GM12878 (cell line): ENCODE results near the gene CKAP5. TPM values are rescaled to one million over a fixed set of nuclear protein-coding genes. Genes with fewer than 3 reads are reported as not detected.

Experiments
- ATAC-seq: fragments of 200-7000 bp; cut with Tn5 transposase; 3 replicates; pipeline ENCODE4 v1.9.1; 2020; ENCODE audit warnings: mild to moderate bottlenecking, moderate library complexity
- BruUV-seq: library from RNA; stranded (reverse); fragments of 400-500 nt; replicated peaks from 2 replicates; lab custom pipeline; 2021; lab: Mats Ljungman, UMichigan
- CTCF ChIA-PET: fragments of 300-600 bp; sonication (Branson Sonifier 250); formaldehyde crosslinking; extraction: SDS; loops from one replicate; lab custom pipeline; 2021; ENCODE audit warnings: inconsistent platforms; lab: Yijun Ruan, JAX
- POLR2A ChIA-PET: fragments of 350-600 bp; formaldehyde crosslinking; extraction: SDS; loops from one replicate; lab custom pipeline; 2021; ENCODE audit warnings: inconsistent platforms; lab: Charles Lee
- RAD21 ChIA-PET: fragments of 300-600 bp; sonication (Branson Sonifier 250); formaldehyde crosslinking; loops from one replicate; lab custom pipeline; 2023; ENCODE audit warnings: antibody characterized with exemption; ENCODE audit not compliant: unreplicated experiment; lab: Charles Lee
- SMC1A ChIA-PET: fragments of 300-600 bp; sonication (Branson Sonifier 250); formaldehyde crosslinking; loops from one replicate; lab custom pipeline; 2023; ENCODE audit not compliant: unreplicated experiment, uncharacterized antibody; lab: Charles Lee
- DNase-seq: peaks from one replicate; pipeline ENCODE4 v3.0.0-alpha.2; 2011; ENCODE audit warnings: low read depth, low spot score
- FAIRE-seq: peaks from 3 replicates; lab custom pipeline; 2011; peaks lifted over from hg19 to GRCh38; lab: Jason Lieb, UNC
- H2AFZ ChIP-seq: 2 replicates; pipeline ENCODE4 v1.6.0; 2011; ENCODE audit warnings: low read depth, low read length, control low read depth; ENCODE audit not compliant: control insufficient read depth
- H3K27ac ChIP-seq: 2 replicates; pipeline ENCODE4 v1.5.1; 2011; ENCODE audit warnings: control low read depth; ENCODE audit not compliant: control insufficient read depth, insufficient read depth
- H3K27me3 ChIP-seq, 2 experiments: replicated peaks in 1 of 2; 2 replicates each; pipeline versions ENCODE4 v1.6.0 to v1.6.1; 2011; ENCODE audit warnings: low read length in 1 of 2; ENCODE audit not compliant: control insufficient read depth in 2 of 2, insufficient read depth in 2 of 2
- H3K36me3 ChIP-seq, 2 experiments: 2 replicates each; pipeline ENCODE4 v1.5.1; 2011; ENCODE audit warnings: low read length in 1 of 2; ENCODE audit not compliant: control insufficient read depth in 2 of 2, insufficient read depth in 2 of 2
- H3K4me1 ChIP-seq: 2 replicates; pipeline ENCODE4 v1.6.1; 2011; ENCODE audit warnings: mild to moderate bottlenecking, low read length, moderate library complexity, mixed read lengths; ENCODE audit not compliant: control insufficient read depth, insufficient read depth
- H3K4me2 ChIP-seq: 2 replicates; pipeline ENCODE4 v1.6.0; 2011; ENCODE audit warnings: control low read depth; ENCODE audit not compliant: control insufficient read depth, insufficient read depth
- H3K4me3 ChIP-seq: fragments of 200-600 bp; sonication (generic); 2 replicates; pipeline ENCODE4 v1.5.1; 2016
- H3K79me2 ChIP-seq: 2 replicates; pipeline ENCODE4 v1.6.0; 2011; ENCODE audit warnings: low read length; ENCODE audit not compliant: control insufficient read depth, insufficient read depth
- H3K9ac ChIP-seq: 2 replicates; pipeline ENCODE4 v1.8.0; 2011; ENCODE audit warnings: low read length, control low read depth, mixed read lengths; ENCODE audit not compliant: control insufficient read depth, insufficient read depth
- H3K9me3 ChIP-seq: replicated peaks from 3 replicates; pipeline ENCODE4 v1.5.1; 2011; ENCODE audit warnings: mild to moderate bottlenecking, low read length; ENCODE audit not compliant: control insufficient read depth, insufficient read depth
- H4K20me1 ChIP-seq: 2 replicates; pipeline ENCODE4 v1.6.0; 2011; ENCODE audit not compliant: control insufficient read depth, insufficient read depth
- DPF2 ChIP-seq: fragments of 450-650 bp; IDR thresholded peaks from 2 replicates; pipeline ENCODE4 v1.6.1; 2017; ENCODE audit warnings: mild to moderate bottlenecking
- FOXK2 ChIP-seq: fragments of 450-650 bp; IDR thresholded peaks from 2 replicates; pipeline ENCODE4 v1.6.1; 2017; ENCODE audit warnings: mild to moderate bottlenecking, moderate library complexity
- FOXM1 ChIP-seq: IDR thresholded peaks from 2 replicates; pipeline ENCODE4 v1.6.1; 2012; ENCODE audit warnings: low read depth, mild to moderate bottlenecking, inconsistent platforms, low read length, moderate library complexity
- HCFC1 ChIP-seq: fragments of 150-350 bp; IDR thresholded peaks from 2 replicates; pipeline ENCODE4 v1.6.1; 2014; ENCODE audit warnings: low read length
- IKZF1 ChIP-seq: fragments of 450-650 bp; conservative IDR thresholded peaks from 2 replicates; pipeline ENCODE4 v1.6.1; 2017; ENCODE audit warnings: antibody characterized with exemption, mild to moderate bottlenecking
- IRF4 ChIP-seq: IDR thresholded peaks from 2 replicates; pipeline ENCODE4 v1.6.1; 2011; ENCODE audit warnings: low read depth, low read length
- KAT2A ChIP-seq: conservative IDR thresholded peaks from 2 replicates; pipeline ENCODE4 v1.6.1; 2011; ENCODE audit warnings: low read depth, low read length; ENCODE audit not compliant: control insufficient read depth
- LARP7 ChIP-seq: fragments of 450-650 bp; IDR thresholded peaks from 2 replicates; pipeline ENCODE4 v1.6.1; 2017; ENCODE audit warnings: mild to moderate bottlenecking
- NFIC ChIP-seq: IDR thresholded peaks from 2 replicates; pipeline ENCODE4 v1.6.1; 2012; ENCODE audit warnings: low read depth, mild to moderate bottlenecking, inconsistent platforms, low read length, moderate library complexity
- RAD51 ChIP-seq: fragments of 450-650 bp; IDR thresholded peaks from 2 replicates; pipeline ENCODE4 v1.6.1; 2016; ENCODE audit warnings: moderate library complexity, mild to moderate bottlenecking, inconsistent platforms
- RB1 ChIP-seq: fragments of 450-650 bp; formaldehyde crosslinking; IDR thresholded peaks from 2 replicates; pipeline ENCODE4 v1.6.1; 2017; ENCODE audit warnings: mild to moderate bottlenecking, borderline replicate concordance
- SUZ12 ChIP-seq: fragments of 200-600 bp; sonication (generic); IDR thresholded peaks from one replicate; pipeline ENCODE4 v1.6.1; 2018; ENCODE audit warnings: antibody characterized with exemption, mild to moderate bottlenecking; ENCODE audit not compliant: unreplicated experiment
- TCF3 ChIP-seq: IDR thresholded peaks from 2 replicates; pipeline ENCODE4 v1.6.1; 2012; ENCODE audit warnings: low read depth, mild to moderate bottlenecking, low read length, borderline replicate concordance; ENCODE audit not compliant: insufficient read depth
- ZNF217 ChIP-seq: fragments of 450-650 bp; IDR thresholded peaks from 2 replicates; pipeline ENCODE4 v1.6.1; 2017; ENCODE audit warnings: antibody characterized with exemption, mild to moderate bottlenecking
- WGBS: methylation state at CpG from one replicate; pipeline ENCODE4 v1.1.6; 2016; ENCODE audit warnings: low lambda C conversion rate; ENCODE audit not compliant: insufficient replicate concordance, insufficient coverage; ENCODE audit errors: missing lambda C conversion rate; 5-methylcytosine and 5-hydroxymethylcytosine counted together
- in situ Hi-C: fragments of 300-500 bp; cut with MboI; formaldehyde crosslinking; loops from 9 replicates; pipeline ENCODE4 v1.14.3; 2018; ENCODE audit warnings: mixed read lengths
- intact Hi-C: fragments of 100-400 bp; cut with micrococcal nuclease; formaldehyde crosslinking; loops from one replicate; pipeline ENCODE4 v1.14.2; 2022; ENCODE audit not compliant: unreplicated experiment
- polyA plus RNA-seq, 11 experiments: library from polyadenylated mRNA; depleted of rRNA in 4 of 11; unstranded in 6 of 11; stranded (reverse) in 5 of 11; fragments of >200 nt; fragmentation: Nextera tagmentation in 4 of 11; fragmentation: Illumina TruSeq in 1 of 11; extraction: Ambion mirVana in 4 of 11; extraction: Trizol in 1 of 11; gene quantifications; 1 replicate in 1 of 11; 2 replicates in 10 of 11; pipeline versions ENCODE4 v1.2.1 to v1.2.3, GENCODE V29; 2011 to 2016; ENCODE audit warnings: inconsistent platforms in 2 of 11, missing spikeins in 2 of 11, low read depth in 1 of 11
- total RNA-seq, 4 experiments: library from RNA; depleted of rRNA in 3 of 4; stranded (reverse); fragments of >200 nt in 3 of 4; fragmentation: Illumina TruSeq in 1 of 4; extraction: Trizol in 1 of 4; gene quantifications; 2 replicates each; pipeline versions ENCODE4 v1.2.1 to v1.2.3, GENCODE V29; 2013 to 2021

Gene CKAP5
- total and polyA plus RNA-seq, 10 of the 15 experiments (the other 5 are each of a cell fraction or from before 2014, with no cell fraction given): 20.1 to 161 (median 79.8) TPM

- ChIA-PET RAD21 (no interaction called here), SMC1A (no interaction called here), POLR2A (no interaction called here), CTCF (no interaction called here)
- Histone ChIP-seq H3K36me3 (no peaks in the 10 kb centered on the region), H3K9ac (no peak overlapping the region), H3K27ac (no peak overlapping the region), H3K4me3 (no peak overlapping the region), H3K9me3 (no peaks in the 10 kb centered on the region), H4K20me1 (no peaks in the 10 kb centered on the region), H2AFZ (no peak overlapping the region), H3K4me2 (no peak overlapping the region), H3K79me2 (peaks cover 80% of the 10 kb centered on the region), H3K27me3 (no peaks in the 10 kb centered on the region), H3K4me1 (no peaks in the 10 kb centered on the region)
- 98% methylated on average over 5 of the region's 5 CpGs for WGBS
- ATAC-seq (no peak), DNase-seq (no peak), FAIRE-seq (no peak)
- no TSS peak for BruUV-seq
- in situ Hi-C loops: no loop called here
- no peak for TF ChIP-seq NFIC
- TF ChIP-seq ZNF217: no peak
- TF ChIP-seq FOXK2: no peak
- TF ChIP-seq LARP7: no peak
- no peak for TF ChIP-seq DPF2
- no peak for TF ChIP-seq SUZ12
- intact Hi-C loops: no loop called here
These were observed 13.4 kb downstream of the CKAP5 start for GRCh38 chr11:46832511-46833214.

GRCh38 chr11:46827995-46828394 is 18.1 kb downstream of the CKAP5 start:
- Histone ChIP-seq H2AFZ (no peak overlapping the region), H3K36me3 (no peaks in the 10 kb centered on the region), H3K9me3 (no peaks in the 10 kb centered on the region), H4K20me1 (peaks cover 6% of the 10 kb centered on the region; the same call in 1 of the 2 replicates), H3K4me3 (no peak overlapping the region), H3K79me2 (peaks cover 87% of the 10 kb centered on the region), H3K4me1 (peaks cover 7% of the 10 kb centered on the region; the same call in 1 of the 2 replicates), H3K27ac (no peak overlapping the region), H3K27me3 (no peaks in the 10 kb centered on the region), H3K9ac (no peak overlapping the region), H3K4me2 (no peak overlapping the region)
- no TSS peak for BruUV-seq
- no peak for FAIRE-seq
- ATAC-seq: no peak
- in situ Hi-C loops: no loop called here
- SMC1A ChIA-PET: interaction anchor here (0.6 to 1.7 kb wide), 3 partner anchors 16 to 42 kb away, joined by 3 to 5 read pairs (median 4); no protein-coding TSS in a partner anchor
- POLR2A ChIA-PET: interaction anchor here (0.6 to 1.0 kb wide), 2 partner anchors 11 to 14 kb away, joined by 4 read pairs; no protein-coding TSS in a partner anchor
- 86% methylated on average over 1 of the region's 1 CpG for WGBS
- intact Hi-C loops: loop anchor here (2.0 kb wide), 1 partner anchor 19 kb away; the partner anchor contains the start of gene CKAP5
- RAD21 ChIA-PET: interaction anchor here (0.6 to 1.2 kb wide), 4 partner anchors 16 to 858 kb away, joined by 3 to 6 read pairs (median 4); no protein-coding TSS in a partner anchor
- DNase-seq: no peak
- TF ChIP-seq RB1 (no peak), HCFC1 (no peak), IKZF1 (no peak), LARP7 (no peak), FOXM1 (no peak), TCF3 (no peak), KAT2A (no peak), IRF4 (no peak), RAD51 (no peak)
- CTCF ChIA-PET: interaction anchor here (1.6 to 1.8 kb wide), 2 partner anchors 14 to 19 kb away, joined by 4 to 7 read pairs; no protein-coding TSS in a partner anchor
